ENCODE data around the gene APBB2. TPM values are rescaled to one million over a fixed set of nuclear protein-coding genes. Genes with fewer than 3 reads are reported as not detected.

Gene APBB2
- total RNA-seq, 4 donors from 2014 or later: 42.4 to 95.8 (median 51.3) TPM

DNA sequence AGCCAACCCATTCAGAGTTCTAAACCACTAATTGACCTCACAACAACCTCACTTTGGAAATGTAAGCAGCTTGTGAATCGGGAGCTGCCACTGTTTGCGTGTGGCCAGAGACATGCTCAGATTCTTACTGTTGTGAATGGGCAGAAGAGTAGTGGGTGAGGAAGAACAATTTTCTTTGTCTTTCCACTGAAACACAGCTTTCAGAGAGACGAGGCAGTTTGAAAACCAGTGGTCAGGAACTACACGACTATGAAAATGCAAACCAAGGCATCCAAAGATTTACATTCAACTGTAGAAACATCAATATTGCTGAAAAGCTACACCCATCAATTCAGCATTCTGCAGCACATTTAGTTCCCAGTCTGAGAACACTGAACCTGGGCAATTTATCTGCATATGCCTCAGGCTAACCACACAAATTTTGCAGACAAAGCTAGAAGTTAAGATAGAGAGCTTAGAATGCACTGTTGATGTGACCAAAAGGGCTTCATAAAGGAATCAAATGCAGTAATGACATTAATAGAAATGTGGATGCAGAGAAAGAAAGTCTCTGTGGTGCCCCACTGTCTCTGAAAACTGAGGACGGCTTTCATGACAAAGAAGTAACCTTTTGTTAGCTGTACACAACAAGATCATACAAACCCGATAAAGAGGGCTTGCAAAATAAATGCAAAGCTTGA is 134.3 kb downstream of the APBB2 start:
- no peak overlapping the region for H3K4me3 ChIP-seq
- no peaks in the 10 kb centered on the region for H3K36me3 ChIP-seq
- H3K4me1 ChIP-seq: no peaks in the 10 kb centered on the region
- WGBS: 71% methylated on average over 6 of the region's 6 CpGs
- H3K9me3 ChIP-seq: no peaks in the 10 kb centered on the region
- no peaks in the 10 kb centered on the region for H3K27me3 ChIP-seq
- no peak for DNase-seq (ENCODE audit: low spot score in 2 of 2)
- no peak overlapping the region for H3K27ac ChIP-seq
- TF ChIP-seq, protein P1, sequence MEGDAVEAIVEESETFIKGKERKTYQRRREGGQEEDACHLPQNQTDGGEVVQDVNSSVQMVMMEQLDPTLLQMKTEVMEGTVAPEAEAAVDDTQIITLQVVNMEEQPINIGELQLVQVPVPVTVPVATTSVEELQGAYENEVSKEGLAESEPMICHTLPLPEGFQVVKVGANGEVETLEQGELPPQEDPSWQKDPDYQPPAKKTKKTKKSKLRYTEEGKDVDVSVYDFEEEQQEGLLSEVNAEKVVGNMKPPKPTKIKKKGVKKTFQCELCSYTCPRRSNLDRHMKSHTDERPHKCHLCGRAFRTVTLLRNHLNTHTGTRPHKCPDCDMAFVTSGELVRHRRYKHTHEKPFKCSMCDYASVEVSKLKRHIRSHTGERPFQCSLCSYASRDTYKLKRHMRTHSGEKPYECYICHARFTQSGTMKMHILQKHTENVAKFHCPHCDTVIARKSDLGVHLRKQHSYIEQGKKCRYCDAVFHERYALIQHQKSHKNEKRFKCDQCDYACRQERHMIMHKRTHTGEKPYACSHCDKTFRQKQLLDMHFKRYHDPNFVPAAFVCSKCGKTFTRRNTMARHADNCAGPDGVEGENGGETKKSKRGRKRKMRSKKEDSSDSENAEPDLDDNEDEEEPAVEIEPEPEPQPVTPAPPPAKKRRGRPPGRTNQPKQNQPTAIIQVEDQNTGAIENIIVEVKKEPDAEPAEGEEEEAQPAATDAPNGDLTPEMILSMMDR (IDR thresholded peaks at IDR 0.05): no peak
- TF ChIP-seq EP300 (IDR thresholded peaks at IDR 0.05) (no peak), POLR2A (IDR thresholded peaks at IDR 0.05) (no peak), POLR2AphosphoS5 (IDR thresholded peaks at IDR 0.05) (no peak)

DNA sequence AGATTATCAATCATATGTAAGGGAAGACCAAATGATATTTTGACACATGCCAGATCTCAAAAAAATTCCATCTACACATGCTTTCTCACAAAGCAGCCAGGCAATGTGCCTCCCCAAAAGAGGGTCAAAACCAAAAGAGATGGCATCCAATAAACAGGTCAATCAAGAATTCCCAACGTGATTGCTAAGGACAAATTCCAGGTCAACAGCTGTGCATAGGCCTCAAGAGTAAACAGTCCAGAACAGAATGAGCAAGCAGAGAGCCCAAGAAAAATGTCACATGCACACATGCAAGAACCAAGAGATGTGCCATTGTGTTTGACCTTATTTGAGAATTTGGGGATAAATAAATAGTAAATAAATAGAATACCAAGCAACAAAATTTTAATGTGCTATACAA is 136.7 kb downstream of the APBB2 start:
- TF ChIP-seq, protein P1 (IDR thresholded peaks at IDR 0.05): no peak
- TF ChIP-seq POLR2A (IDR thresholded peaks at IDR 0.05): no peak
- TF ChIP-seq POLR2AphosphoS5 (IDR thresholded peaks at IDR 0.05): no peak
- TF ChIP-seq EP300 (IDR thresholded peaks at IDR 0.05): no peak
- H3K36me3 ChIP-seq: no peaks in the 10 kb centered on the region
- H3K4me1 ChIP-seq: no peaks in the 10 kb centered on the region
- 33% methylated on average over 1 of the region's 1 CpG for WGBS
- H3K27ac ChIP-seq: no peak overlapping the region
- no peaks in the 10 kb centered on the region for H3K27me3 ChIP-seq
- H3K9me3 ChIP-seq: no peaks in the 10 kb centered on the region
- no peak overlapping the region for H3K4me3 ChIP-seq
- DNase-seq (ENCODE audit: low spot score in 2 of 2): no peak

DNA sequence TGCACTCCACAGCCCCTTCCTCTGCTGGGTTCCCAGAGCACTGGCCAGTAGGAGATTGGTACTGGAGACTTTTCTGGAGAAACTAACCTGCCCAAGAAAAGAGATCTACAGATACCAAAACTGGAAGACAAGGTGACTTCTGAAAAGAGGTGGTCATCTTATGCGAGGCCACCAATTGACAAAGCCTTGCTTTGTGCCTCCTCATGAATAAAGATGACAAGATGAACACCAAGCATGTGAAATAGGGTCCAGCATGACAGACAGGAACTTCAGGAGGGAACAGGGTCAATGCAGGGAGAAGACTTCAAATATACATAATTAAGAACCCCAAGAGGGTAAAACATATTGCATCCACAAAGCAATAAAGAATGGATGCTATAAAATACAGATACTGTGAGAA is 137.9 kb downstream of the APBB2 start:
- Histone ChIP-seq H3K4me3 (no peak overlapping the region), H3K4me1 (no peaks in the 10 kb centered on the region), H3K9me3 (no peaks in the 10 kb centered on the region), H3K36me3 (no peaks in the 10 kb centered on the region), H3K27me3 (no peaks in the 10 kb centered on the region), H3K27ac (no peak overlapping the region)
- TF ChIP-seq EP300 (IDR thresholded peaks at IDR 0.05) (no peak), POLR2AphosphoS5 (IDR thresholded peaks at IDR 0.05) (no peak), POLR2A (IDR thresholded peaks at IDR 0.05) (no peak)
- TF ChIP-seq, protein P1 (IDR thresholded peaks at IDR 0.05): no peak
- no peak for DNase-seq (ENCODE audit: low spot score in 2 of 2)
- WGBS: 93% methylated on average over 1 of the region's 1 CpG

DNA sequence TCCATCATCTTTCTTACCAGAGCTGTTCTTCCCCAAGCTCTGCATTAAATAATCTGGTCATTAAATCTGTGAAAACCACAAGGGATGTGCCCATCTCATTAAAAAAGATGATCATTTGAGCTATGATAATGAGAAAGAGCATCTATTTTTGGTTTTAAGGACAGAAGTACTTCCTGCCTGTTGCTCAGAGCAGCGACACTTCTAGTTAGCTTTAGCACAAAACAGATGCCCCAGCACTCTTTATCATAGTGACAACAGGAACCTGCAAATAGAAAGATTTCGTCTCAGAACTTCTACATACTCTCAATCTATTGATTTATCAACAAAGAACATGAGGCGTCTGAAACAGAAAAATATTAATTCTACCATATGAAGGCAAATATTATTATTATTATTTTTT is 140.1 kb downstream of the APBB2 start:
- Histone ChIP-seq H3K9me3 (no peaks in the 10 kb centered on the region), H3K27me3 (no peaks in the 10 kb centered on the region), H3K27ac (no peak overlapping the region), H3K4me1 (no peaks in the 10 kb centered on the region), H3K4me3 (no peak overlapping the region), H3K36me3 (no peaks in the 10 kb centered on the region)
- WGBS: 89% methylated on average over 3 of the region's 3 CpGs
- DNase-seq (ENCODE audit: low spot score in 2 of 2): no peak
- no peak for TF ChIP-seq POLR2A (IDR thresholded peaks at IDR 0.05)
- TF ChIP-seq, protein P1 (IDR thresholded peaks at IDR 0.05): no peak
- TF ChIP-seq EP300 (IDR thresholded peaks at IDR 0.05): no peak
- no peak for TF ChIP-seq POLR2AphosphoS5 (IDR thresholded peaks at IDR 0.05)

DNA sequence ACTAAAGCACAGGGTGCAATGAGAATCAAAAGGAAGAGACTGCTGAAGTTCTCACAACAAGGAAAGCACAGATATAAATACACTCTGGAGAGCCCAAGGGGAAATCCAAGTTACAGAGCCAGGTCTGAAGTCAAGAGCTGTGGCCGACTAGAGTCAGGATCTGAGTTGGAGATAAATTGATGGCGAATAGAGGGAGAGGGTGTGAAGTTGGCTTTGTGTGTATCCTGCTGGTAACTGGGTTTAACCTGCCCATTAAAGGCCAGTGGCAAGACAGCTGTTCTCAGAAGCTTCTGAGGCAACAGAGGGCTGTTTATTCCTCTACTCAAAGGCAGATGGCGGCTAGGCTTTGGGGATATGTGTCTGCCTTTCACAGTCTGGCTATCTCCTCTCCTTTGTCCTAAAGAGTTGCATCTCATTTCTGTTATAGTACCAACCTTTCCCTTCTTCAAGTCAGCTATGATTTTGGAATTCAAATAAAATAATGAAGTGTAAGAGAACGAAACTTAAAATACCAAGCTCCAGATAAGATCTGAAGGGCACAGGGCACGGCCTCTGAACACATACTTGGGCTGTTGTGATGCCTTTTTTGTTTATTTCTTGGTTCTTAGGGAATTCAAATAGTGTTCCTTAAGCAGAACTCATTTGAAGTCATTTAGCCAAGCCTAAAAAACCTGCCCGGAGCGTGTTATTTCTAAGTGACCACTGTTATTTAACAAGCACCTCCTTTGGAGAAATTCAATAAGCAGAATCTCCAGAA is 142.1 kb downstream of the APBB2 start:
- no peaks in the 10 kb centered on the region for H3K4me1 ChIP-seq
- H3K36me3 ChIP-seq: no peaks in the 10 kb centered on the region
- TF ChIP-seq EP300 (IDR thresholded peaks at IDR 0.05) (no peak), POLR2A (IDR thresholded peaks at IDR 0.05) (no peak), POLR2AphosphoS5 (IDR thresholded peaks at IDR 0.05) (no peak)
- TF ChIP-seq, protein P1 (IDR thresholded peaks at IDR 0.05): no peak
- no peak overlapping the region for H3K4me3 ChIP-seq
- no peaks in the 10 kb centered on the region for H3K9me3 ChIP-seq
- WGBS: 67% methylated on average over 7 of the region's 7 CpGs
- H3K27me3 ChIP-seq: no peaks in the 10 kb centered on the region
- DNase-seq (ENCODE audit: low spot score in 2 of 2): no peak
- no peak overlapping the region for H3K27ac ChIP-seq
